Right atrium auricular region (tissue), 2 donors: ENCODE results near the gene SPTSSB. TPM values are rescaled to one million over a fixed set of nuclear protein-coding genes. Genes with fewer than 3 reads are reported as not detected.

Experiments
- DNase-seq: peaks from one replicate; pipeline ENCODE4 v3.0.0-alpha.2; 2019; ENCODE audit warnings: low spot score
- H3K27ac ChIP-seq, 2 donors: fragments of 200-600 bp; sonication (generic); 1 replicate in 1 of 2; 2 replicates in 1 of 2; pipeline ENCODE4 v1.5.1; 2016 to 2019
- H3K27me3 ChIP-seq, 2 donors: fragments of 200-600 bp; sonication (generic); one replicate each; pipeline versions ENCODE4 v1.5.1 to v1.6.0; 2017 to 2019
- H3K36me3 ChIP-seq: fragments of 200-600 bp; sonication (generic); one replicate; pipeline ENCODE4 v1.5.1; 2016
- H3K4me1 ChIP-seq, 2 donors: fragments of 200-600 bp; sonication (generic); one replicate each; pipeline versions ENCODE4 v1.5.1 to v1.6.0; 2017 to 2019
- H3K4me3 ChIP-seq, 2 donors: fragments of 200-600 bp; sonication (generic); 1 replicate in 1 of 2; 2 replicates in 1 of 2; pipeline ENCODE4 v1.5.1; 2017 to 2019; ENCODE audit warnings: mild to moderate bottlenecking in 1 of 2, moderate library complexity in 1 of 2
- H3K9me3 ChIP-seq, 2 donors: fragments of 200-600 bp; sonication (generic); one replicate each; pipeline ENCODE4 v1.5.1; 2019
- CTCF ChIP-seq, 2 donors: fragments of 200-600 bp; sonication (generic); IDR thresholded peaks; one replicate each; pipeline ENCODE4 v1.5.1; 2019; ENCODE audit warnings: antibody characterized with exemption in 2 of 2
- total RNA-seq, 2 donors: library from RNA; depleted of rRNA; stranded (reverse); fragments of >200 nt; gene quantifications; one replicate each; pipeline ENCODE4 v1.1.0, GENCODE V29; 2016

SPTSSB gene
- total RNA-seq, 2 donors from 2014 or later = not detected

GRCh38 chr3:161413855-161414210, 42.5 kb upstream of the SPTSSB start:
- TF ChIP-seq CTCF (IDR thresholded peaks at IDR 0.05) = no peak
- H3K9me3 ChIP-seq = no peaks in the 10 kb centered on the region
- H3K27ac ChIP-seq = no peak overlapping the region
- no peak for DNase-seq
- peaks cover 0 to 22% of the 10 kb centered on the region in 2 donors for H3K4me1 ChIP-seq
- H3K27me3 ChIP-seq = no peaks in the 10 kb centered on the region
- no peak overlapping the region for H3K4me3 ChIP-seq
- H3K36me3 ChIP-seq = no peaks in the 10 kb centered on the region

DNA sequence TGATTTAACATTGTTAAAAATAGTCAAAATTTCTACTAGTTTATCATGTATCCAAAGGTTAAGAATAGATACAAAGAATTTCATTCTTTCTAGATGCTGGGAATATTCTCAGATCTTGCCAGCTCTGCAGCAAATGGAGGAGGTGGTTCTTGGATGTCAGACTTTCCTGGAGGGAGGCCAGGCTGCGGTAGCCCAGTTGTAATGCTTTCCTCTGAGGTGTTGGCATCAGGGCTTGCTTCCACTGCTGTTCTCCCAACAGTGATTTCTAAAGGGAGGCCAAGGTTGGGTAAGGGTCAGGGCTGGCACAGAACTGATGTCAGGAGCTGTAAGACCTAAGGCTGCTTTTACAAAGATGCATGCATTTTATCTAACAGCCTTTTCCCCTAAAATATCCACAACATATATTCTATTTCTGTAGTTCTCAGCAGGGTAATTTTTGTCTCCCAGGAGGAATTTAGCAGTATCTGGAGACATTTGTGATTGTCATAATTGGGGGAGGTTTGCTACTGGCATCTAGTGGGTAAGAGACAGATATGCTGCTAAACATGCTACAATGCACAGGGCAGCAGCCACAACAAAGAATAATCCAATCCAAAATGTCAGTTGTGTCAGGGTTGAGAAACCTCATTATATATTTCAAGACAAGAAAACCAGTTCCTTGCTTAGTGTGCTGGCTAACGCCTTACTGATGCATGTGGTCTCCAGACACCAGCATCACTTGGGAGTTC, 42.0 kb upstream of the SPTSSB start:
- no peak overlapping the region for H3K27ac ChIP-seq
- H3K4me3 ChIP-seq = no peak overlapping the region
- no peaks in the 10 kb centered on the region for H3K36me3 ChIP-seq
- no peaks in the 10 kb centered on the region for H3K9me3 ChIP-seq
- no peak for TF ChIP-seq CTCF (IDR thresholded peaks at IDR 0.05)
- peaks cover 0 to 22% of the 10 kb centered on the region in 2 donors for H3K4me1 ChIP-seq
- no peaks in the 10 kb centered on the region for H3K27me3 ChIP-seq
- DNase-seq = peak; percentile 68

GRCh38 chr3:161412123-161412522, 40.8 kb upstream of the SPTSSB start:
- no peak for TF ChIP-seq CTCF (IDR thresholded peaks at IDR 0.05)
- H3K9me3 ChIP-seq = no peaks in the 10 kb centered on the region
- H3K27ac ChIP-seq = no peak overlapping the region
- DNase-seq = no peak
- H3K4me3 ChIP-seq = no peak overlapping the region
- H3K36me3 ChIP-seq = no peaks in the 10 kb centered on the region
- H3K27me3 ChIP-seq = no peaks in the 10 kb centered on the region
- peaks cover 0 to 22% of the 10 kb centered on the region in 2 donors for H3K4me1 ChIP-seq

GRCh38 chr3:161409858-161410257, 38.5 kb upstream of the SPTSSB start:
- no peak for DNase-seq
- Histone ChIP-seq H3K27ac (no peak overlapping the region), H3K4me3 (no peak overlapping the region), H3K4me1 (peaks cover 0 to 14% of the 10 kb centered on the region in 2 donors), H3K36me3 (no peaks in the 10 kb centered on the region), H3K9me3 (no peaks in the 10 kb centered on the region), H3K27me3 (no peaks in the 10 kb centered on the region)
- TF ChIP-seq CTCF (IDR thresholded peaks at IDR 0.05) = no peak

GRCh38 chr3:161409069-161409468, 37.8 kb upstream of the SPTSSB start:
- peak in 1 of 2 donors; percentile 67 for TF ChIP-seq CTCF (IDR thresholded peaks at IDR 0.05)
- no peaks in the 10 kb centered on the region for H3K9me3 ChIP-seq
- no peak overlapping the region for H3K4me3 ChIP-seq
- no peak overlapping the region for H3K27ac ChIP-seq
- no peak for DNase-seq
- H3K27me3 ChIP-seq = no peaks in the 10 kb centered on the region
- H3K36me3 ChIP-seq = no peaks in the 10 kb centered on the region
- H3K4me1 ChIP-seq = peaks cover 0 to 14% of the 10 kb centered on the region in 2 donors
